NCI-H526 (cell line): Measurements from ENCODE around the gene MCMBP.
"Not testable (repeated sequence)": the region's sequence is repeated elsewhere in the genome, so short reads cannot be mapped to it uniquely, and the experiment has no call there.

Experiments
- DNase-seq, 2 experiments: peaks; one replicate each; lab custom pipeline; 2025; lab: John Stamatoyannopoulos, UW

MCMBP gene

DNA sequence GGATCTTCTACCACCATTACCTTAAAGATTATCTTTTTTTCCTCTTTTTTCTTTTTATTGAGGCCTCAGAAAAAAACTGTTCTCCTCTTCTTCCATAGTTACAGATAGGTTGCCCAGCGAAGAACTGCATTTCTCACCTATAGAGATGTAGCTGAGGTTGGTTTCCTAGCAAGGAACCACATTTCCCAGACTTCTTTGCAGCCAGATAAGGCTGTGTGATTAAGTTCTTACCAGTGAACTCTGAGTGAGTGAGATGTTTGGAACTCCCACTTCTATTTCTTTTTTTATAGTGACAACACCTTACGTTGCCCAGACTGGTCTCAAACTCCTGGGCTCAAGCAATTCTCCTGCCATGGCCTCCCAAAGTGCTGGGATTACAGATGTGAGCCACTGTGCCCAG is 5.9 kb upstream of the MCMBP start:
- DNase-seq: no peak

DNA sequence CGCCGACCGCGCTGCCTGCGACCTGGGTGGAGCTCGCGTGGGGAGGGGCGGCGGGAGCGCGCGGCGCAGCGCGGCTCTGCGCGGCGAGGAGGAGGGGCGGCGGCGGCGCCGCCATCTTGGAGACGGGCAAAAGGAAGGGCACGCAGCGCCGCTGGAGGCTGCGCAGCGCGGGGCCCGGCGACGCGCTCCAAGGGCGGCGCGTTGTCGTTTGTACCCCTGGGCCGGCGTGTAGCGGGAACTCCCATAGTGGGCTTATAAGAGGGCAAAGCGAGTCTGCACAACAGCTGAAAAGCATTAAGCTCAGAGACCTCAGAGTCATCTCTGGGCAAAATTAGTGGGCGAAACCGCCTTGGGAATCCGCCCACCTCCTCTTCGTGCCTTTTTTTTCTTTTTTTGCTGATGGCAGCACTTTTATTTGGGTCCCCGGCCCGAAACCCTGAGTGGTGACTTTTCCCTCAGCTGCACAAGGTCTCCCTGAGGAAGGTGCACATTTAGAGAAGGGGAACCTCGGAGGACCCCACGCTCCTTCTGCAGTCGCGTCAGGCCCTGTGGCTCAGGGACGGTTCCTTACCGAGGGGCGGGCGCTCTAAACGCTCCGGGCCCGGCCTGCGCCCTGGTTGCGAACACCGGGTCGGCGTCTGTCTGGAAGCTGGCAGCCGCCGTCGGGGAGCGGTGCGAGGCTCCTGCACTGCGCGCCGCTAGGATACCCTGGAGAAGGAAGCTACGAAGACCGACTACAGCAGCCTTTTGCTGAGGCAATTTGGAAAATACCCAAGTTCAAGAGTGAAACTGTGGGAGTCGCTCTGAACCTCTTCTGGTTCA is 428 bp upstream of the MCMBP start:
- peak; percentile 50 to 84 for DNase-seq

DNA sequence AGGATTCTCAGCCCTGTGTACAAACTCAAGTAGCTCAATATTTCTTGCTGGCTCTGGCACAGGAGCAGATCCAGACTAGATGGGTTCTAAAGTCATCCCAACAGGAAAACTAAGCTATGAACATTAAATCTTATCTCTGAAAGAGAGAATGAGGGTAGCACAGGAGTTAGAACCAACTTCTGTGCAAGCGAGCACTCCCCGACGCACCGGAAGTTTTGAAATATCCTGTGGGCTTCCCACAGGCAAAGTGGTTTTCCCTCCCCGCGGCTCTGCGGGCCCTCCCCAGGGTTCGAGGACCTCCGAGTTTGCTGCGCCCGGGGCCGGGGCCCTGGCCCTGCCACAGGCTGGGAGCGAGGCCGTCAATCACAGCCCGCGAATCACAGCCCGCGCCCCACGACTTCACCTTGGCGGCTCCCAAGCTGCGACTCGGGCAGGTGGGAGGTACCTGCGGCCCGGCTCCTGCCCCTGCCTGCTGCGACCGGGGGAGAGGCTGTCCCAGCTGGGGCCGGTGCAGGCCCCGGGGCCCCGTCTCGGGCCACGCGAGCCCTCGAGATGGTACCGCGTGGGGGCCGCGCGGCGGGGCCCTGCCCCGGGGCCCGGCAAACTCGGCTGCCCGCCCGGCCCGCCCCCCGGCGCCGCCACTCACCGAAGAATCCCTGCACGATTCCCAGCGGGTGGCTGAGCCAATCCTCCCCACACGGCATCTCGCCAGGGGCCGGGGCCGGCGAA is 598 bp downstream of the MCMBP start:
- peak in 1 of 2 experiments; percentile 48 for DNase-seq

DNA sequence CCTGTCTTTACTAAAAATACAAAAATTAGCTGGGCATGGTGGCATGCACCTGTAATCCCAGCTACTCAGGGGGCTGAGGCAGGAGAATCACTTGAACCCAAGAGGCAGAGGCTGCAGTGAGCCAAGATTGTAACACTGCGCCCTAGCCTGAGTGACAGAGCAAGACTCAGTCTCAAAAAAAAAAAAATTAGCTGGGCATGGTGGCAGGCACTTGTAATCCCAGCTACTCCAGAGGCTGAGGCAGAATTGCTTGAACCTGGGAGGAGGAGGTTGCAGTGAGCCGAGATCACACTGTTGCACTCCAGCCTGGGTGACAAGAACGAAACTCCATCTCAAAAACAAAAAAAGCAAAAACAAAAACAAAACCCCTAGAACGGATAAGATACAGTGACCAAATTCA is 3.2 kb downstream of the MCMBP start:
- DNase-seq: not testable (repeated sequence)

DNA sequence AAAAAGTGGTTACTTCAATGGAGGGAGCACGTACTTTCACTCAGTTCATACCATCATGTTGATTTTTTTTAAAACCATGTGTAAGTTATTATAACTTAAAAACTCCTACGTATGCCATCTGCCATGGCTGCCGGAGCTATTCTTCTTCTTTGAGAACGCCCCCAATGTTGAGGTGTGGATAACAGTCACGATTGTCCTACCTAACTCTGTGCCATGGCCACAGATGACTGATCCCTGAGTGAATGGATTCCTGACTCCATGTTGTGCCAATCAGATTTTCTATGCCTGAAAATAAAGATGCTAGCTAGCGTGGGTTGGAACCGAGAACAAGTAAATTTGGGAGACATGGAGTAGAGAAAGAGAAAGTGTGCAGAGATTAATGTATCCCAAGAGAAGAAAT is 5.3 kb downstream of the MCMBP start:
- no peak for DNase-seq

DNA sequence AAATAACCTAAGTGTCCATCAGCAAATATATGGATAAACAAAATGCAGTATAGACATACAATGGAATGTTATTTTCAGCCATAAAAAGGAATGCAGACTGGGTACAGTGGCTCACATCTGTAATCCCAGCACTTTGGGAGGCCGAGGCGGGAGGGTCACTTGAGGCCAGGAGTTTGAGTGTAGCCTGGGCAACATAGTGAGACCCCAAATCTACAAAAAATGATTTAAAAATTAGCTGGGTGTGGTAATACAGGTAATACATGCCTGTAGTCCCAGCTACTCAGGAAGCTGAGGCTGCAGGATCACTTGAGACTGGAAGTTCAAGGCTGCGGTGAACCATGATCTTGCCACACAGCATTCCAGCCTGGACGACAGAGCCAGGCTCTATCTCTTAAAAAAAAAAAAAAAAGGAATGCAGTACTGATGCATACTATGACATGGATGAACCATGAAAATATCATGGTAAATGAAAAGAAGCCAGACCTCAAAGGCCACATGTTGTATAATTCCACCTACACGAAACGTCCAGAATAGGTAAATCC is 6.9 kb downstream of the MCMBP start:
- DNase-seq: no peak

DNA sequence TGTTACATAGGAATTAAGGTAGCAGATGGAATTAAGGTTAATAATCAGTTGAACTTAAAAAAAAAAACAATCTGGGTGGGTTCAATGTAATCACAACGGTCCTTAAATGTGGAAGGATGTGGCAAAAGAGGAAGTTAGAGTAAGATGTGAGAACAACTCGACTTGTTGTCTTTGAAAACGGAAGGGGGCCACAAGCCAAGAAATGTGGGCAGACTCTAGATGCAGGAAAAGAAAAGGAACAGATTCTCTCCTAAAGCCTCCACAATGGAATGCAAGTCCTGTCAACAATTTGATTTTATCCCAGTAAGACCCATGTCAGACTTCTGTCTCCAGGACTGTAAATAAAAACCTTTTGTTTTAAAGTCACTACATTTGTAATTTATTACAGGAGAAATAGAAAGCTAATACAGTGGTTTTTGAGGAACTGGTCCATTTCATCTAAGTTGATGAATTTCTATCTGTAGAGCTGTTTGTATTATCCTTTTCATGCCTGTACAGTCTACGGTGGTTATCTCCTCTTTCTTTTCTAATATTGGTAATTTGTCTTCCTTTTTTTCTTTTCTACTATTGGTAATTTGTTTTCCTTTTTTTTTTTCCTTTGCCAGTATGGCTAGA is 8.6 kb downstream of the MCMBP start:
- no peak for DNase-seq

DNA sequence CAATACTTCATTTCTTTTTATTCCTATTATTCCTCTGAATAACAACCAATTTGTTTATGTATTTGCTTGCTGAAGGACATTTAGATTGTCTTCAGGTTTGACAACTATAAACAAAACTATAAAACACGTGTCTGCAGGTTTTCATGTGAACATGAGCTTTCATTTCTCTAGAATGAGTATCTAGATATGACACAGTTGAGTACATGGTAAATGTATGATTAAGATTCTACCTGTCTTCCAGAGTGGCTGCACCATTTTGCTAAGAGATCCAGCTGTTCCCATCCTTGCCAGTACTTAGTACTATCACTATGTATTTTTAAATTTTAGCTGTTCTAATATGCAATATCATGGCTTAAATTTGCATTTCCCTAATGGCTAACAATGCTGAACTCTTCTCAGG is 10.1 kb downstream of the MCMBP start:
- no peak for DNase-seq

DNA sequence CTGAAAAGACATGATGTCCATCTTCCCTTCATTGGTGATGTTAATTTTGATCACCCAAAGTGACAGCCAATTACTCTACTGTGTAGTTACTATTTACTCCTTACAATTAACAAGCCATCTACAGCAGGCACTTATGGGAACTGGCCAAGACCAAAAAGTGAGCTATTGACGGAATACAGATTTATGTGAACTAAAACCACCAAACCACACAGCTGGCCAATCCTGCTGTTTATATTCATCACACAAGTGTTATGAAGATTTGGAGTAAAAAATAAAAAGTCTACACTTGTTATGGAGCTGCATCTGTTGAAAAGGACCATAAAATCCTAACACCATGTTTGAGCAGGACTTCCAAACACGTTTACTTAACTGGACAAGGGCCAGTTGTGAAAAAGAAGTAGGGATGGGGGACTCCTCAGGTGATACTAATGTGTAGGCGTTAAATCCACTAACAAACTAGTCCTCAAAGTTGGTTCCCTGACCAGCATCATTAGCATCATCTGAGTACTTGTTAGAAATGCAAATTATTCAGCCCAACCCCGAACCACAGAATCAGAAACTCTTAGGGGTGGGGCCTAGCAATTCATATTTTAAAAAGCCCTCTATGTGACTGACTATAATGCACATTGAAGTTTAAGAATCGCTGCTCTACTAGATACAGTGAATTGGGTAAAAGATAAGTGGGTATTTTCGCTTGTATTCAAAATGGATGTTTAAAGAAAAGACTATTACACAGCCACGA is 11.6 kb downstream of the MCMBP start:
- DNase-seq: peak in 1 of 2 experiments; percentile 26

DNA sequence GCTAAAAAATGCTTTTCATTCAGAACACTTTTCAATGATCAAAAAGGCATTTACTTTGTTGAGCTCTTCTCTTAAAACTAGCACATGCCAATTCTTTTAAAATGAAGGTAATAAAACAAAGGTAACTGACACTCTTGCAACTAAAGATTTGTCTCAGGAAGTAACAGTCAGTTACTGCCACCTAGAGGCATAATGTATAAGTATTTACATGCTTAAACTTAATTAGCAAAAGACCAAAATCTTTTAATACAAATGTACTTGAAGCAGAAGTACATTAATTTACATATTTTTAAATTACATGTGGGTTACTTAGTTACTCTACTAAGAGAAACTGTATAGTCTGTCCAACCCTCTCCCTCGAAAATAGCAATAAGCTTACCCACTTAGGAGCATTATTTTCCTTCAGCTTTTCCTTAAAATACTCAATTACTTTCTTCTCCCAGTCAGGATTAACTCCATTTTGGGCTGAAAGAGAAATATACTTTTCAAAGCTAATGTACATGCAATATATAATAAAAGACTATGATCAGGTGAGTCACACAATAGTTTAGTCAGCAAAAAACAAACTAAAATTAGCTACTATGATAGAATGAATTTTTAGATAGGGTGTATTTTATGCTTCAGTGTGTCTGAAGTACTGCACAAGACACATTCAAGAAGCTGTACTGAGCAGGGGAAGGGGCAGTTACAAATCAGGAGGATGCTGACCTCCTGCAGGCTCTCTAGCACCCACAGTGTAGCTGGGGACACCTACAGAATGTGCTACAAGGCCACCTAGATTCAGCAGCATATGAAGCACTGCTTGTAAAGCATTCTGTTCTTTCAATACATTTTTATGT is 13.0 kb downstream of the MCMBP start:
- DNase-seq: peak; percentile 14 to 41

DNA sequence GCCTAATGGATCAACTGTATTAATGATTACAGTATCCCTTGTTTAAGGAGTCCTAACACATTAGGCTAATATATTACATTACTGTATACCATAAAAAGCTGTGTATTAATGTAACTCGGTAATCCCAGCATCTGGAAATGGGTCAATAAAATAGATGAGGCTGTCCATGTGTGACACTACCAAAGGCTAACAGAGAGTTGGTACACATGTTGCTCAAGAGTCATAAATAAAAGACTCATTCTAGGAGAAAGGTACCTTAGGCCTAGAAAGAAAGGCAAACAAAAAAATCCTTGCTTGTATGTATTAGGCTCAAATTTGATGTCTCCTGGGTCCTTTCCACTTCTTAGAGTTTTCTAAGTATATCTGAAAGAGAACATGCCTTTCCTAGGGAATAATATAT is 14.6 kb downstream of the MCMBP start:
- no peak for DNase-seq

DNA sequence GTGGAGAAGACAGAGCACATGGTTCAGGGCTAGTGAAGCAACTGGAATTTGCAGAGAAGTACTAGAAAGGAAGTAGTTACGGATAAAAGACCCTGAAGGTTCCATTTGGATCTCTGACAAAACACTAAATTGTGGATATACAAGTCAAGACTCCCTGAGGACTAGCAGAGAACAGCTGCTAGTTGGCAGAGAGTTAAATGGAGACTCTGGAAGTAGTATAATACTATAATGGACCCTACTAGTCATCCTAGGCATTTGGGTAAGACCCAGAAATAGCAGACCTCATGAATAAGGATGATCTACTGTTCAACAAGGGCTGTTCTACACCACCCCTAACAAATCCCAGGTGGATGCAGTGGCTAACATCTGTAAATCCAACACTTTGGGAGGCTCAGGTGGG is 19.1 kb downstream of the MCMBP start:
- DNase-seq: no peak

DNA sequence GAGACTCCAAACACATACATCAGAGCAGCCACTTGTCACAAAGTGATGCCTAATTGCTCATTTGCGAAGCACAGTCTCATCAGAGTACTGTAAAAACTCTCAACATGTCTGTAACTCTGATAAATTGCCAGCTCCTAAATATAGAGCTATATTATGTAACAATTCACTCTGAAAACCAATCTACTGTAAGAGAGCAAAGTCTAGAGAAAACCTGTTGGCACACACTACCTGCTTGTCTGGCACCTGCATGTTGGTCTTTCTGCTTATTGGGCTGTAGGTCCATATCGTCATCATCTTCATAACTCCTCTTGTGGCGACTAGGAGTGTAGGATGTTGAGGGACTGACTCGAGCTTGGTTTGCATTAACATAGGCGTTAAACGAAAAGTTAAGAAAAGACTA is 19.8 kb downstream of the MCMBP start:
- no peak for DNase-seq

DNA sequence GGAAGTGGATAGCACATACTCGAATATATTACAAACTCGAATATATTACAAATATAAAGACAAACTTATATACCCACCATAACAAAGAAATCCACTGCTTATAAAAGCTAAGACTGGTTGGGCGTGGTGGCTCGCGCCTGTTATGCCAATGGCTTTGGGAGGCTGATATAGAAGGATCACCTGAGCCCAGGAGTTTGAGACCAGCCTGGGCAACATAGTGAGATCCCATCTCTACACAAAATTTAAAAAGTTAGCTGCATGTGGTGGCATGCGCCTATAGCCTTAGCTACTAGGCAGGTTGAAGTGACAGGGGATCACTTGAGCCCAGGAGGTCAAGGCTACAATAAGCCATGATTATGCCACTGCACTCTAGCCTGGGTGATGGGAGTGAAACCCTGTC is 20.4 kb downstream of the MCMBP start:
- no peak for DNase-seq

DNA sequence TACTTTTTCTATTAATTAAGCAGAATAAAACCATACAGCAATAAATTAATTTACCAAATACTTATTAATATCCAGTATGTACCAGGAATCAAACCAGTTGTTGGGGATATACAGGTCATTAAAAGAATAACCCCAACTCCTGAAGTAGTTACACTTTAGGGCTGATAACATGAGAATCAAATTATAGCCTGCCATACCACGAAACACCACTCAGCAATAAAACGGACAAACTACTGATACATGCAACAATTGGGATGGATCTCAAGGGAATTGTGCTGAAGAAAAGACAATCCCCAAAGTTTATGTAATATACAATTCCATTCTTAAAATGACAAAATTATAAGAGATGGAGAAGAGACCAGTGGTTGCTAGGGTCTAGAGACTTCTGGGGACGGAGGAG is 22.7 kb downstream of the MCMBP start:
- no peak for DNase-seq

DNA sequence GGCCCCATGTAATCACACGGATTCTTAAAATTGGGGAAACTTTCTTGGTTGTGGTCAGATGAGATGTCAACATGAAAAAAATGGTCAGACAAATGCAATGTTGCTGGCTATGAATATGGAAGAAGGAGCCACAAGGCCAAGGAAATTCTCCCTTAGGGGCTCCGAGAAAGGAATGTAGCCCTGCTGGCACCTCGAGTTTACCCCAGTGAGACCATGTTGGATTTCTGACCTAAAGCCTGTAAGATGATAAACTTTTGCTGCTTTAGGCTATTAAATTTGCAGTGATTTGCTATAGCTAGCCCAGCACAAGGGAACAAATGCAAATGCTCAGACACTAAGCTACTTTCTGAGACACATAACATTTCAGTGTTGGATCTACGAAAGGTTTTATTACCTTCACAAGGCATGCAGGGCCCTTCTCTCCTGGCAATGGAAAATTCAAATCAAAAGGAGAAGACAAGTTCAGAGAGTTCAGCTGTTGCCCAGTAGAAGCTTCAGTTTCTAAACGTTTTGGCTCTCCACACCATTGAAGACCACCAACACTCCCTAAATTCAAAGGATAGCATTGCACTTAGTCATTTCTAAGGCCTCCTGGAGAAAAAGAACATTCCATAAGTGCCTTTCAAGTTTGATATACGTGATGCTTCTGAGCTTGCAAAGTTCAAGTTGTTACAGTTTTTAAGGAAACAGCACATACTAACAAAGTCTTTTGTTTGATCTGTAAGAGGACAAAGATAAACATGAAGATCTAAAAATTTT is 23.4 kb downstream of the MCMBP start:
- DNase-seq: no peak

DNA sequence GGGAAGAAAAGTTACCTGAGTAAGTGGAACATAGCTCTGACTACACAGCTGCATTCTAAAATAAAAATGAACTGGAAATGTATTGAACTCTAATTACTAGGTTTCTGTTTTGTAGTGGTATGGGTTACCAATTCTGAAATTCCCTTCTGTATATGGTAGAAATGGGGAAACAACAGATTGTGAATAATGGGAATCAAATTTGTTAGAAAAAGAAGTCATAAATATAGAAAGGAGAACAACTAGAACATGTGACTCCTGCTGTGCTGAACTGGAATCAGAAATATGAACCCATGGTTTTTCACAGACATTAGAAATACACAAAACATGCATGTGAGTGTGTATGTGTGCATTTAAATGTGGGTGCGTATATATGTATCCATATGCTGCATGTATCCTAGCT is 27.0 kb downstream of the MCMBP start:
- DNase-seq: no peak

DNA sequence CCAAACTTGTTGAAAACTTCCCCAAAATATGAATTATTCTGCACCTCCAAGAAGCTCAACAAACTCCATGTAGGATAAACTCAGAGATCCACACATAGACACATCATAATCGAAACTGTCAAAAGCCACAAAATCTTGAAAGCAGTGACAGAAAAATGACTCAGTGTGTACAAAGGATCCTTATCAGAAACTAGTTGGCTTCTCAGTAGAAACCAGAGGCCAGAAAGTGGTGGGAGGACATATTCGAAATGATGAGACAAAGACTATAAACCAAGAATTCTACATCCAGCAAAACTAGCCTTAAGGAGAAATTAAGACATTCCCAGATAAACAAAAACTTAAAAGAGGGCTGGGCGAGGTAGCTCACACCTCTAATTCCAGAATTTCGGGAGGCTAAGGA is 38.5 kb downstream of the MCMBP start:
- DNase-seq: no peak

DNA sequence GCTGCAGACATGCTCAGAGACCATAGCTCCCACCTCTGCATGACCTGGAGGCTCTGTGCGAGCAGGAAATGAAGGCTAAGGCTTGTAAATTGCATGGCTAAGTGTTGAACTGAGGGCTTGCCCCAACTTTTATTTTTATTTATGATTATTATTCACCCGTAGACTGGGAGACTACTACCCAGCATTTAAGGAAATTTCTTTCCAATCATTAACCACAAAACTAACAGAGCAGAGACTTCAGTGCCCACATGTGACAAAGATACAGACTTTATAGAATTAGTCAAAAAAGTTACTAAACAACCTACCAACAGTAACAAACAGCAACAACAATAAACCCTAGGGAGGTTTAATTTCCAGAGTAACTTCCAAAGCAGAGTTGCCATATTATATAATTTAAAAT is 39.7 kb downstream of the MCMBP start:
- DNase-seq: no peak

DNA sequence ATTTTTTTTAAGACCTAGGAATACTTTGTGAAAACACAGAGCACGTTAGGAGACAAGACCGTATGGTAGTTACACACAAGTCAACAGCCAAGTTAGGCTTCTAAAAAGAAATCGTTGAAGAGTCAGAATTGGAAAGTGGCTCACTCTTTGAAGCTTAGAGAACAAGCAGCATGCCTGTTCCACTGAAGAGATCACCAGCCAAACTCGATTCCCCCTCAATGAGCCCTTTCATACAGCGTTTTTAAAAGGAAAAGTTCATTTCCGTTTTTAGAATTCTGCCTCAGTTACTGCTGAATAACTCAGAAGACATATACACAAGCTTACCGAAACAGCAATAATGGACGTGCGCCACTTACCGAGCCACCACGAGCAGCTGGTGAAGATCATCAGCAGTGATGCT is 41.0 kb downstream of the MCMBP start:
- no peak for DNase-seq
